ENCODE data around the gene KIAA1671. TPM values are rescaled to one million over a fixed set of nuclear protein-coding genes. Genes with fewer than 3 reads are reported as not detected.
A peak's percentile ranks its signal among the peaks of the same experiment; 100 is the strongest.

The KIAA1671 gene
- total RNA-seq, 1 experiment from 2014 or later, result 12.8 TPM

DNA sequence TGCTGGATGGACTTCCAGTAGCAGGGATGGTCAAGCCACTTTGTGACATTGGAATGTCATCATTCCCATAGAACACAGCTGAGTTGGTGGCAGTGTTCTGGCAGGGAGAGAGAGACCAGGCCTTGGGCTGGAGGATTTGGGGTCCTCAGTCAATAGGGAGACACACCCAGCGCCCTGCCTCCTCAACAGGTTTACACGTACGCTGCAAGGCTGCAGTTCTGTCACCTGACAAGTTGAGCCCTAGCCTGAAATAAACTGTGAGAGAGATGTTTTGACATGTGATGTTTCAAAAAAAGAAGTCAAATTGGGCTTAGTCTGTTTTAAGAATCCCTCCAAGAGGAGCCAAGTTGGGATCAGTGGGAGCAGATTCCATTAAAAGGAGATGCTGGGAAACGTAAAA, 204.2 kb downstream of the KIAA1671 start:
- peaks cover 6% of the 10 kb centered on the region for H3K4me1 ChIP-seq (ENCODE audit: insufficient read depth, low read length, poor library complexity, severe bottlenecking)
- no TSS peak for BruUV-seq (replicated peaks)
- H3K27me3 ChIP-seq (replicated peaks; ENCODE audit: insufficient read depth, low read depth, low read length, poor library complexity), result no peaks in the 10 kb centered on the region
- no peaks in the 10 kb centered on the region for H3K9me3 ChIP-seq (ENCODE audit: low read depth, low read length, poor library complexity, severe bottlenecking)
- CTCF ChIA-PET, result no interaction called here
- TF ChIP-seq, protein P1, sequence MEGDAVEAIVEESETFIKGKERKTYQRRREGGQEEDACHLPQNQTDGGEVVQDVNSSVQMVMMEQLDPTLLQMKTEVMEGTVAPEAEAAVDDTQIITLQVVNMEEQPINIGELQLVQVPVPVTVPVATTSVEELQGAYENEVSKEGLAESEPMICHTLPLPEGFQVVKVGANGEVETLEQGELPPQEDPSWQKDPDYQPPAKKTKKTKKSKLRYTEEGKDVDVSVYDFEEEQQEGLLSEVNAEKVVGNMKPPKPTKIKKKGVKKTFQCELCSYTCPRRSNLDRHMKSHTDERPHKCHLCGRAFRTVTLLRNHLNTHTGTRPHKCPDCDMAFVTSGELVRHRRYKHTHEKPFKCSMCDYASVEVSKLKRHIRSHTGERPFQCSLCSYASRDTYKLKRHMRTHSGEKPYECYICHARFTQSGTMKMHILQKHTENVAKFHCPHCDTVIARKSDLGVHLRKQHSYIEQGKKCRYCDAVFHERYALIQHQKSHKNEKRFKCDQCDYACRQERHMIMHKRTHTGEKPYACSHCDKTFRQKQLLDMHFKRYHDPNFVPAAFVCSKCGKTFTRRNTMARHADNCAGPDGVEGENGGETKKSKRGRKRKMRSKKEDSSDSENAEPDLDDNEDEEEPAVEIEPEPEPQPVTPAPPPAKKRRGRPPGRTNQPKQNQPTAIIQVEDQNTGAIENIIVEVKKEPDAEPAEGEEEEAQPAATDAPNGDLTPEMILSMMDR (conservative IDR thresholded peaks at IDR 0.05; ENCODE audit: low read depth, low read length), result no peak
- TF ChIP-seq EZH2 (IDR thresholded peaks at IDR 0.05; ENCODE audit: borderline replicate concordance, low read depth, low read length, poor library complexity, severe bottlenecking), result no peak
- POLR2A ChIA-PET (ENCODE audit: low non-redundant PET), result no interaction called here
- H3K4me3 ChIP-seq (ENCODE audit: low read depth, low read length, poor library complexity, severe bottlenecking), result no peak overlapping the region
- DNase-seq (ENCODE audit: low spot score), result no peak
- no peaks in the 10 kb centered on the region for H3K36me3 ChIP-seq (ENCODE audit: insufficient read depth, low read length, poor library complexity, severe bottlenecking)
- no peak overlapping the region for H3K27ac ChIP-seq (ENCODE audit: low read depth, low read length, poor library complexity, severe bottlenecking)
- intact Hi-C loops (cut with micrococcal nuclease; ENCODE audit: unreplicated experiment), result no loop called here

DNA sequence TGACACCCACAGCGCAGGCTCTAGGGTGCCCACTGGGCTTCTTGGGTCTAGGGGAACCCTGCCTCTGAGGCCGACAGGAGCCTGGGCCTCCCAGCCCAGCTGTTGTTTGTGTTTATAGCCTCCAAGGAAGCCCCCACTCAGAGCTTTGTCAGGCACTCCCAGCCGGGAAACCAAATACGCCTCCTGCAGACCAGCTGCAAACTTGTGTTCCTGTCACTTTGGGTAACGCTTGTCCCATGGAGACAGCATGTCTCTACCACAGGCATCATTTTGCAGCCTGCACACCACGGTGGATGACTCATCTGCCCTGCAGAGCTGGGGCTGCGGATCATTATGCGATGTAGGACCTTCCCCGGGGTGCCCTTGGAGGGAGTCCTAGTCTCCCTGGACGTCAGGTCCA, 206.5 kb downstream of the KIAA1671 start:
- POLR2A ChIA-PET (ENCODE audit: low non-redundant PET), result no interaction called here
- no peaks in the 10 kb centered on the region for H3K36me3 ChIP-seq (ENCODE audit: insufficient read depth, low read length, poor library complexity, severe bottlenecking)
- no peaks in the 10 kb centered on the region for H3K9me3 ChIP-seq (ENCODE audit: low read depth, low read length, poor library complexity, severe bottlenecking)
- H3K4me3 ChIP-seq (ENCODE audit: low read depth, low read length, poor library complexity, severe bottlenecking), result no peak overlapping the region
- peak; percentile 44 for DNase-seq (ENCODE audit: low spot score)
- no peaks in the 10 kb centered on the region for H3K27me3 ChIP-seq (replicated peaks; ENCODE audit: insufficient read depth, low read depth, low read length, poor library complexity)
- no peak overlapping the region for H3K27ac ChIP-seq (ENCODE audit: low read depth, low read length, poor library complexity, severe bottlenecking)
- H3K4me1 ChIP-seq (ENCODE audit: insufficient read depth, low read length, poor library complexity, severe bottlenecking), result peaks cover 6% of the 10 kb centered on the region
- CTCF ChIA-PET, result no interaction called here
- TF ChIP-seq, protein P1 (conservative IDR thresholded peaks at IDR 0.05; ENCODE audit: low read depth, low read length), result no peak
- TF ChIP-seq EZH2 (IDR thresholded peaks at IDR 0.05; ENCODE audit: borderline replicate concordance, low read depth, low read length, poor library complexity, severe bottlenecking), result no peak
- BruUV-seq (replicated peaks), result no TSS peak
- intact Hi-C loops (cut with micrococcal nuclease; ENCODE audit: unreplicated experiment), result no loop called here

DNA sequence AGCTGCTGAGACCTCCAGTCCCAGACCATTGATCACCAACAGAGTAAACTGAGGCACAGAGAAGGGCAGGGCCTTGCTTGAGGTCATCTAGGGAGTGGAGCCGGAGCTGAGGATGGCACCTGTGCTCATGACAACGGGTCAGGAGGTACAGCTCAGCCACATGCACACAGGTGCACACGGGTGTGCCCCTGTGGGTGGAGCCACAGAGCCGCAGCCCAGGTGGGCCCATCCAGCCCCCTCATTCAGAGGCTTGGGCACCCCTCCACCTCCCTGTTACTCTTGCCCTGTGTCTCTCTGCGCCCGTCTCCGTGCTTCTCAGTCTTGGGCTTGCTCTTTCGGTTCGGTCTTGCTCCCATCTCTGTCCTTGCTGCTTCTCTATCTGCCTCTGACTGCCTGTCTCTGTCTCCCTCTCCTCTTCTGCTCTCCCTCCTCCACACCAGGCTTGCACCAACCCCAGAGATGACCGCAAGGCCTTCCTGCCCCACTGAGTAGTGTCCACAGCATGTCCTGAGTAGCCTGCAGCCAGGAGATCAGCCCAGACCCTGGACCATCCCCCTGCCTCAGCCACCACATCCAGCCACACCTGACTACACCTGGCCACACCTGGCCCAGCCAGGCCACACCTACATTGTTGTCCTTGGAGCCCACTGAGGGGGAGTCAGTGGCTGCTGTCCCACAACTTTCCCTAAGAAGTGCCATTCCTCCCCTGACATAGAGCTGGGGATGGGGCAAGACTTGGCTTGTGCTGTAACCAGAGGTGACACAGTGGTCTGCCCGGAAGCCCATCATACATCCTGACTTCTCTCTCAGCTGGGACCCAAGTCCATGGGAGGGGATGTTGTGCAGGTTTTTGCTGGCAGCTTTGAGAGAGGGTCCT, 207.8 kb downstream of the KIAA1671 start:
- intact Hi-C loops (cut with micrococcal nuclease; ENCODE audit: unreplicated experiment), result no loop called here
- no peak for DNase-seq (ENCODE audit: low spot score)
- Histone ChIP-seq H3K9me3 (ENCODE audit: low read depth, low read length, poor library complexity, severe bottlenecking) (no peaks in the 10 kb centered on the region), H3K4me3 (ENCODE audit: low read depth, low read length, poor library complexity, severe bottlenecking) (no peak overlapping the region), H3K27ac (ENCODE audit: low read depth, low read length, poor library complexity, severe bottlenecking) (no peak overlapping the region), H3K4me1 (ENCODE audit: insufficient read depth, low read length, poor library complexity, severe bottlenecking) (no peaks in the 10 kb centered on the region), H3K27me3 (replicated peaks; ENCODE audit: insufficient read depth, low read depth, low read length, poor library complexity) (no peaks in the 10 kb centered on the region), H3K36me3 (ENCODE audit: insufficient read depth, low read length, poor library complexity, severe bottlenecking) (no peaks in the 10 kb centered on the region)
- no TSS peak for BruUV-seq (replicated peaks)
- TF ChIP-seq, protein P1 (conservative IDR thresholded peaks at IDR 0.05; ENCODE audit: low read depth, low read length), result no peak
- TF ChIP-seq EZH2 (IDR thresholded peaks at IDR 0.05; ENCODE audit: borderline replicate concordance, low read depth, low read length, poor library complexity, severe bottlenecking), result no peak
- ChIA-PET POLR2A (ENCODE audit: low non-redundant PET) (interaction anchor here (0.6 kb wide), 1 partner anchor 136 kb away, joined by 3 read pairs; no protein-coding TSS in a partner anchor), CTCF (no interaction called here)

Data from A673 (cell line).